Peyer's patch (tissue), 4 donors: Measurements from ENCODE around the gene IRF9.

ENCODE experiments used
- CTCF ChIP-seq, 6 experiments: fragments of 450-650 bp in 4 of 6; fragments of 200-600 bp in 2 of 6; sonication (generic) in 1 of 6; IDR thresholded peaks; one replicate each; pipeline ENCODE4 v1.5.1; 2017 to 2019; ENCODE audit warnings: antibody characterized with exemption in 6 of 6, mild to moderate bottlenecking in 3 of 6, moderate library complexity in 1 of 6
- POLR2A ChIP-seq, 2 donors: fragments of 450-650 bp; IDR thresholded peaks; one replicate each; pipeline ENCODE4 v1.5.1; 2017; ENCODE audit warnings: antibody characterized with exemption in 2 of 2, mild to moderate bottlenecking in 2 of 2, moderate library complexity in 2 of 2

- TF ChIP-seq CTCF (IDR thresholded peaks at IDR 0.05) (no peak), POLR2A (IDR thresholded peaks at IDR 0.05) (no peak)
Measured at GRCh38 chr14:24121210-24121609, 39.9 kb upstream of the IRF9 start.
